NT2/D1 (cell line): ENCODE measurements around the gene USP47.

Experiments used
- SUZ12 ChIP-seq: IDR thresholded peaks from 2 replicates; pipeline ENCODE4 v1.6.1; 2011; ENCODE audit not compliant: insufficient read length, insufficient read depth; ENCODE audit errors: extremely low read depth
- YY1 ChIP-seq: IDR thresholded peaks from 2 replicates; pipeline ENCODE4 v1.6.1; 2011; ENCODE audit not compliant: insufficient read length, insufficient read depth
- ZNF274 ChIP-seq: IDR thresholded peaks from 2 replicates; pipeline ENCODE4 v1.6.1; 2011; ENCODE audit warnings: mild to moderate bottlenecking, low read depth, low read length

DNA sequence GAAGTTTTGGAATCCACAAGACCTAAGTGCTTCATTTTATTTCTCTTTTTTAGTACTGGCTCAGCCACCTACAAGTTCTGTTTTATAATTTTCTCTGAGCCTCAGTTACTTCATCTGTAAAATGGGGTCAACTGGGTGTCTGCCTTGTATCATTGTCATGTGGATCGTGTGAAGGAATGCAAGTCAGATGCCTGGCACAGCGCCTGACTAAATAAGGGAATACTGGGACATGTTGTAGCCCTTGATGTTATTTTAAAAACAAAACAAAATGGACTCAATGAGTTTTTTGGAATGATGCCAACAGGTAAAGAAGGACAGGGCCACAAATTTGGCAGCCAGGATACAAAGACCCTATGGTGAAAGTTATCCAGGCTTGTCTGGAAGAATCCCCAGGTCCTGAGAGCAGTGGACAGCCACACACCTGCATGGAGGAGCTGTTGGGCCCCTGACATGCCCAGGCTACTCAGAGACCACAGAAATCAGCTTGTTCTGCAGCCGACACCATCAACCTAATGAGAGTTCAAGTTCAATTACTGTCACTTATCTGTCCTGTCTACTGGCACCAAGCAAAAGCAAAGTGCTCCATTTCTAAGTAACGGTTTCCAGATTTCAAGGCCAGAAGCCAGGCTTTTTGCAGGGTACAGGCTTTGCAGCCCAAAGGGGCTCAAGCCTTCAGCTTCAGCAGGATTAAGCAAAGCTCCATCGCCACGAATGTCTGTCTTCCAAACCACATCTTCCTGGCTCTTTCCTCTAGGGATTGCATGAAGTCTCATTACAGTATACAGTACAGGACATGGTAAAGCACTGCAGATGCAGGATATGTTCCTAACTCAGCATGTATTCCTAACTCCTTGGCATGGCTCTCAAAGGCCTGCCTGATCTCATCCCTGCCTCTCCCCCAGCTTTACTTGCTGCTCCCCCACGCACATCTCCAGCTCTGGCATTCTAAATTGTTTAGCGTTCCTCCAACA lies 148.3 kb downstream of the USP47 start:
- TF ChIP-seq ZNF274: no peak
- TF ChIP-seq SUZ12: no peak
- no peak for TF ChIP-seq YY1
